COLO668 (cell line): Measurements from ENCODE around the gene ESCO1.

Experiments used
- DNase-seq: peaks from one replicate; lab custom pipeline; 2025; ENCODE audit not compliant: unreplicated experiment; lab: John Stamatoyannopoulos, UW

ESCO1 gene

DNA sequence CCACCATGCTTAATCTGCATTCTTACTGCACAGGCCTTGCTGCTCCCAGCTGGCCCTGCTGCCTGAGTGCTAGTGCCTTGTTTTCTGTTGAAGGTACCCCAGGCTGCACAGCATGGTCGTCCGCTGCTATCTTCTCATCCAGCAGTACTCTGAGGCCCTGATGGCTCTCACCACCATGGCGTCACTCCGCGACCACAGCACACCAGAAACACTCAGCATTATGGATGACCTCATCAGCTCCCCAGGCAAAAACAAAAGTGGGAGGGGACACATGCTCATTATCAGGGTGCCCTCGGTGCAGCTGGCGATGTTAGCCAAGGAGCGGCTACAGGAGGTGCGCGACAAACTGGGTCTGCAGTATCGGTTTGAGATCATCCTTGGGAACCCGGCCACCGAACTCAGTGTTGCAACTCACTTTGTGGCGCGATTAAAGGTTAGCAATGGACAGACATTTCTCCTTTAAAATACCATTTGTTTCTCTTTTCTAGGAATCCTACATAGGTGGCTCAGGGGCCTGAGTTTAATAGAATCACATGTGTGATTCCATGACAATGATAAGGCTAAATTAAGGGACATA lies 110.5 kb downstream of the ESCO1 start:
- DNase-seq = no peak

DNA sequence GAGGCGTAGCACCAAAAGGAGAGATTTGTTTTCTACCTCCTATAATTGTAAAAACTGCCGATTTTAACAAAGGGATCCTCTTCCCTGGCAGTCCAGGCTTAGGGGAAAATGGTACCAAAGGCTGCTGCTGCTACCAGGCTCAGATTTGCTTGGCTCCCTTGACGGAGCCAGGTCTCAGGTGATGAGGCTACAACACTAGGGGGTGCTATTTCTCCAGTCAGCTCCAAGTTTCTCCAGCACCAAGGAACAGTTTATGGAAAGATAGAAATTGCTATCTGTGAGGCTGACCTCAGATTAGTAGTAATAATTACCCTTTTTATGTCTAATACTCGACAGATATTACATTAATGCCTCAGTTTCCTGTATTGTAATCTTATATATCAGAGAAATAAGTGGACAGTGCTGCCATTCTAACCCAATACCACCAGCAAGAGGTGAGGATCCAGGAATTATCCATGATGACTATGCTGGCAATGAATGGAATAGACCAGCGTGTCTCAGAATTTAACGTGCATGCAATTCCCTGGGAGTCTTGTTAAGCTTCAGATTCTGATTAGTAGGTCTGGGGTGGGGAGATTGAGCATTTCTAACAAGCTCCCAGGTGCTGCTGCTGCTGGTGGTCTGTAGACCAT lies 111.3 kb downstream of the ESCO1 start:
- DNase-seq = peak; percentile 41

DNA sequence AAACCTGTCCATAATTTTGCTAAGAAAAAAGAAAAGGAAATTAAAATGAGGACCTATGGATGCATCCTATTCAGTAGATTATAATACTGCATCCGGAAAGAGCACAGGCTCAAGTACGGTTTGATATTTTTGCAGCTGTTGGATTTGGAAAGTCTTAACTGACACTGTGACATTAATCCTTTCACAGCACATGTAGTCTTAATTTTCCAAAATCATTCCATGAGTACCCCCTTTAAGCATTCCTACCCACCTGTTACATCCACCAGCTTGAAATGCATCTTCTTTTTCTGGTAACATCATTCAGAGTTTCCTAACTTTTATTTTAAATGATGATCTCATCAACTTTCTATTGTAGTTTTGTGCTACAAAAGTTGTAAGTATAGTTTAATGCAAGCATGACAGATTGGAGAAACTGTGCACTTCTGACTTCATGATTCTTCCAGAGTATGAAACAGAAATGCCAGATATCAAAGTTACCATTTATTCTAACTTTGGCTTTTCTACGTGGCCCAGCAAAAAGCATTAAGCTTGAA lies 113.5 kb downstream of the ESCO1 start:
- no peak for DNase-seq

DNA sequence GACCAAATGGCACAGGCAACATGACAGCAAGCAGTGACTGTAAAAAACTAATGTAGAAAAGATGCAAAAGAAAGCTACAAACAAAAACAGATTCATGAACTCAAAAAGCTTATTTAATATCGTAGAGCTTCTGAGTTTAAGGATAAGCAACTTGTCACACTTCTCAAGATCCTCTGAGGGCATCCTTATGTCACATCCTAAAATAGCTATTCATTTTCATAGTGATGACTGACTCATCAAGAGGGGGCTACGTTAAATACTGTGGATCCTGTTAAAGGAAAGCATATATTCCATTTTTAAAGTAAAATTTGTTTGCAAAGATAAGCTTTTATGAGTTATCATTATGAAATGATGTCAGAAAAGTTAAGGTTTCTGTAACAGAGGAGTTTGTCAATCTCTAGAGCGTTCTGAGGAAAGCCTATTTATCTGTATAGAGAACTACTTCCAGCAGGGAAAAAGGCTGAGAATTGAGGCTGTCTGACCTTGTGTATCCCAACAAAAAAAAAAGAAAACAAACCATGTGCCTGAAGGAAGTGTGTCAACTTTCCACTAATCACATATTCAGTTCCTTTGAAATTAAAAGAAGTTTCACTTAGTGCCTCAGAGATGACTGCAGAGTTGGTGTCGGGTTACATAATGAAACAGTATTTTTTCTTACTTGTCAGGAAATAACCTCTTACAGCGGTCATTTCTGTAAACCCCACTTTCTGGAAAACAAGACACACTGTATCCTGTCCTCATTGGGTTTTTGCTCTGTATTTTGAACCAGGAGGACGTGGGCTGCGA lies 115.5 kb downstream of the ESCO1 start:
- no peak for DNase-seq

DNA sequence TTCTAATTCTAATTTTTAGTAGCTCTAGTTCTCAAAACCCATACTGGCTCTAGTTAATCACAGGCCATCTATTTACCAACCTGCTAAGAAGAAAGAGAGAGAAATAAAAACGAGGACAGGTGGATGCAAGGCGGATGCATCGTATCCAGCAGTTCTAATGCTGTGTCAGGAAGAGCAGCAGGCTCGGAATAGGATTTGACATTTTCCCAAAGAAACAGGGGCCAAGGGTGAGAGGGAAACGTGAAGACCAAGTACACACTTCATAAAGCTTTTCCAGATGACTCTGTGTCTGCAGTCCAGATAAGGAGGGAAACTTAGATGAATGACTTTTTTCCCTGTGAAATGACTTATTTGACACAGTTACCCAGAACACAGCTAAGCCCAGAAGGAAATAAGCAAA lies 117.5 kb downstream of the ESCO1 start:
- no peak for DNase-seq

DNA sequence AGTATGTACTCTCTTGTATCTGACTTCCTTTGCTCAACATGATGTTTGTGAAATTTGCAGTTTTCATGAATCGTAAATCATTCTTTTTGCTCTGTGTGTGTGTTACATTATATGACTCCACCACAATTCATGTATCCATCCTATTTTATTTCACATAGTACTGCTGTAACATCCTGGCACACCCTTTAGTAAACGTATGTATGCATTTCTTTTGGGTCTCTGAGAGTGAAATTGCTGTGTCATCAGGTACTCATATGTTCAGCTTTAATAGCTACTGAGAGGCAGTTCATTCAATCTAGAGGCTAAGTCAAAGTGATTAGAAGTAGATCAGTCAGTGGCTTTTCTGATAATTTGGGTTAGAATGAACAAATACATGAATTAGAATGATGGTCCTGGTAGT lies 118.8 kb downstream of the ESCO1 start:
- DNase-seq = no peak

DNA sequence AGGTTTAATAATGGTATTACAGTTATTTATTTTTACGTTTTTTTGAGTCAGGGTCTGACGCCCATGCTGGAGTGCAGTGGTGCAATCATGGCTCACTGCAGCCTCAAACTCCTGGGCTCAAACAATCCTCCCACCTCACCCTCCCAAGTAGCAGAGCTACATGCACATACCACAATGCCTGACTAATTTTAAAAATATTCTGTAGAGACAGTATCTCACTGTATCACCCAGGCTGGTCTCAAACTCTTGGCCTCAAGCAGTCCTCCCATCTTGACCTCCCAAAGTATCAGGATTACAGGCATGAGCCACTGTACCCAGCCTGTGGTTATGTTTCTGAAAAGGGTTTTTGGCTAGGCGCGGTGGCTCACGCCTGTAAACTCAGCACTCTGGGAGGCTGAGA lies 120.8 kb downstream of the ESCO1 start:
- no peak for DNase-seq
